ENCODE data around the gene PDCD6IP. TPM values are rescaled to one million over a fixed set of nuclear protein-coding genes. Genes with fewer than 3 reads are reported as not detected.

Gene PDCD6IP
- total RNA-seq, 4 donors from 2014 or later: 151 to 290 (median 186) TPM

DNA sequence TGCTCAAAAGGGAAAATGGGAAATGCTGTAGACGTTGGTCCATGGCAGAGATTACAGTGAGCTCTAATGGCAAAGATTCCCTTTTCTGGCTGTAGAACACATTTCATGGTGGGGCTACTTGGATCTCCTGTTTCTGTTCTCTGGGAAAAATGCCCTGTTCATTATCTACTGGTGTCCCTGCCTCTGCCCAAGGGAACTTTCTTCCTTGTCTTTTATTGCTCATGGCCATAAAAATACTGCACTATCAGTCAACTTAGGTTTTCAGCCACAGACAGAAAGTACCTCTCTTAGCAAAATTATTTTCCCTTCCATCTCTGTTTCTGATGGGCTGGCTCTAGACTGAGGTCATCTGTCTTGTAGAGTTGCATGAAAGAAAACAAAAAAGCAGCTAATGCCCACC lies 98.9 kb downstream of the PDCD6IP start:
- WGBS, 2 donors (ENCODE audit: low coverage in 1 of 2): 57 to 67% methylated on average over 1 of the region's 1 CpG
- TF ChIP-seq EP300 (IDR thresholded peaks at IDR 0.05) (no peak), POLR2AphosphoS5 (IDR thresholded peaks at IDR 0.05) (no peak)
- Histone ChIP-seq H3K36me3 (no peaks in the 10 kb centered on the region), H3K9me3 (no peaks in the 10 kb centered on the region), H3K4me3 (no peak overlapping the region), H3K27me3 (no peaks in the 10 kb centered on the region), H3K27ac (no peak overlapping the region), H3K4me1 (no peaks in the 10 kb centered on the region)
- no peak for ATAC-seq

GRCh38 chr3:33898901-33899300 lies 100.5 kb downstream of the PDCD6IP start:
- no peaks in the 10 kb centered on the region for H3K9me3 ChIP-seq
- no peaks in the 10 kb centered on the region for H3K36me3 ChIP-seq
- no peaks in the 10 kb centered on the region for H3K4me1 ChIP-seq
- ATAC-seq: no peak
- TF ChIP-seq EP300 (IDR thresholded peaks at IDR 0.05) (no peak), POLR2AphosphoS5 (IDR thresholded peaks at IDR 0.05) (no peak), POLR2A (IDR thresholded peaks at IDR 0.05) (no peak), CTCF (IDR thresholded peaks at IDR 0.05) (no peak)
- H3K4me3 ChIP-seq: no peak overlapping the region
- H3K27me3 ChIP-seq: no peaks in the 10 kb centered on the region
- WGBS, 2 donors (ENCODE audit: low coverage in 1 of 2): 58 to 85% methylated on average over 2 of the region's 2 CpGs
- H3K27ac ChIP-seq: no peak overlapping the region

- TF ChIP-seq POLR2A (IDR thresholded peaks at IDR 0.05): no peak
- TF ChIP-seq CTCF (IDR thresholded peaks at IDR 0.05): no peak
- no peak for TF ChIP-seq POLR2AphosphoS5 (IDR thresholded peaks at IDR 0.05)
- no peak for TF ChIP-seq EP300 (IDR thresholded peaks at IDR 0.05)
- no peak overlapping the region for H3K4me3 ChIP-seq
- no peaks in the 10 kb centered on the region for H3K27me3 ChIP-seq
- no peak overlapping the region for H3K27ac ChIP-seq
- ATAC-seq: no peak
- H3K9me3 ChIP-seq: no peaks in the 10 kb centered on the region
- H3K36me3 ChIP-seq: no peaks in the 10 kb centered on the region
- no peaks in the 10 kb centered on the region for H3K4me1 ChIP-seq
Measured at GRCh38 chr3:33900440-33900808, 102.0 kb downstream of the PDCD6IP start.

DNA sequence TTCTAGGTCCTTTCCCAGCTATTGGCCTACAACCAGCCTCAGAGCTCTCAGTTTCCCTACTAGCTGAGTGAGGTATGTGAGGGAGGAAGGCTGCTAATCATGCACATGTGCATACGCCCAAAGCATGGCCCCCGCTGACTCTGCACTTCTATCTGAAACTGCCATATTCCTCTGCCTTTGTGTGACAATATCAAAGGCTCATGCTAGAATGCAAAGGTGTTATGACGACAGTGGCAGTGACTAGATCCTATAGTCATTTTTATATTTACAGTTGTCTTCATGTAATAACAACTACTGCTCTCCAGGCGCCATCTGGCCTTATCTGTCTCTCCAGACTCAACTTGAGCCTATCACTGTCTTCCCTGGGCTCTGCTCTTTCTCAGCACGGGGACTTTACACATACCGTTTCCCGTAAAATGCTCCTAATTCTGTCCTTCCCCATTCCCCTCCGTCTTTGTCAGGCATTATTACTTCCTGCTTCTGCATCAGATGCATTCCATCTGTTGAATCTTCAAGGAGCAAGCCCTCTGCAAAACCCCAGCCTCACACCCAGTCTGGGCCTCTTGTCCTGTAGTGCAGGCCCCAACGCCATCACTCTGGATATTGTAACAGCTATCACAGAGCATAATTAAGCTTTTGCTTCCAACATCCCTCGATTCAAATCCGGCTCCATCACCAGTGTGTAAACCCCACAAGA lies 102.5 kb downstream of the PDCD6IP start:
- 62 to 64% methylated on average over 5 to 11 of the region's 11 CpGs for WGBS, 2 donors (ENCODE audit: low coverage in 1 of 2)
- no peak for TF ChIP-seq CTCF (IDR thresholded peaks at IDR 0.05)
- TF ChIP-seq EP300 (IDR thresholded peaks at IDR 0.05): no peak
- no peak for TF ChIP-seq POLR2A (IDR thresholded peaks at IDR 0.05)
- TF ChIP-seq POLR2AphosphoS5 (IDR thresholded peaks at IDR 0.05): no peak
- no peak for ATAC-seq

GRCh38 chr3:33901862-33902563 lies 103.6 kb downstream of the PDCD6IP start:
- no peak for TF ChIP-seq POLR2A (IDR thresholded peaks at IDR 0.05)
- TF ChIP-seq EP300 (IDR thresholded peaks at IDR 0.05): no peak
- no peak for TF ChIP-seq CTCF (IDR thresholded peaks at IDR 0.05)
- TF ChIP-seq POLR2AphosphoS5 (IDR thresholded peaks at IDR 0.05): no peak
- Histone ChIP-seq H3K4me3 (no peak overlapping the region), H3K9me3 (no peaks in the 10 kb centered on the region), H3K4me1 (no peaks in the 10 kb centered on the region), H3K27ac (no peak overlapping the region), H3K36me3 (no peaks in the 10 kb centered on the region), H3K27me3 (no peaks in the 10 kb centered on the region)
- 83 to 100% methylated on average over 2 to 5 of the region's 6 CpGs for WGBS, 2 donors (ENCODE audit: low coverage in 1 of 2)
- no peak for ATAC-seq

More for the DNA sequence above, 102.5 kb downstream of the PDCD6IP start:
- Histone ChIP-seq H3K27me3 (no peaks in the 10 kb centered on the region), H3K27ac (no peak overlapping the region), H3K4me3 (no peak overlapping the region), H3K4me1 (no peaks in the 10 kb centered on the region), H3K36me3 (no peaks in the 10 kb centered on the region), H3K9me3 (no peaks in the 10 kb centered on the region)
